ENCODE results near the gene LACC1.

The LACC1 gene

DNA sequence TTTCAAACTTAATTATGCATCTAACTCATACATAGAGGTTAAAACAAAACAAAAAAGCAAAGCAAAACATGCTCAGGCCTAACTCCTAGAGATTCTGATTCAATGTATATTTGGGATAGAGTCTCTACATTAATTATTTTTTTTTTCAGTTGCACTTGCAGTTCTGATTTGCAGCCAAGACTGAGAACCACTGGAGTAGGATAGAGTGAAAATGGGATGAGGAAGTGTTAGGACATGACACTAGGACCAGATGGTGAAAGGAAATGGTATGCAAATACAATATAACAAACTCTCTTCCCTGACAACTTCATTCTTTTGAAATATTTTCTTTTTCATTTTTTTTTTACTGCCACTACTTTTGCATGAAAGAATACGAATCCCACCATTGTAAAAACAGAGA, 1.9 kb upstream of the LACC1 start:
- H3K9me2 ChIP-seq (replicated peaks; ENCODE audit: control insufficient read depth, low read length), result no peaks in the 10 kb centered on the region; the same call in 1 of the 2 replicates
- no peaks in the 10 kb centered on the region for H3K27me3 ChIP-seq (ENCODE audit: control insufficient read depth, low read length)
- no peaks in the 10 kb centered on the region for H4K20me1 ChIP-seq (ENCODE audit: control insufficient read depth, insufficient read depth, low read depth, low read length)
- H3K79me2 ChIP-seq (ENCODE audit: control insufficient read depth, low read length), result peaks cover 69% of the 10 kb centered on the region
- peaks cover 11% of the 10 kb centered on the region for H3K9me3 ChIP-seq (ENCODE audit: control insufficient read depth, insufficient read depth, low read length)
- peak overlapping the region; percentile 95 for H3K27ac ChIP-seq (ENCODE audit: low read depth, low read length)
- peaks cover 60% of the 10 kb centered on the region for H3K4me1 ChIP-seq (ENCODE audit: control insufficient read depth, low read length)
- H3K4me3 ChIP-seq (ENCODE audit: low read length), result peak overlapping the region; percentile 89
- peak overlapping the region; percentile 95 for H3K4me2 ChIP-seq (ENCODE audit: low read length)
- peaks cover 52% of the 10 kb centered on the region for H3K36me3 ChIP-seq (ENCODE audit: control insufficient read depth, low read length)
- peaks cover 38% of the 10 kb centered on the region for H3F3A ChIP-seq (ENCODE audit: control insufficient read depth, insufficient read depth)
- TF ChIP-seq EZH2phosphoT487 (IDR thresholded peaks at IDR 0.05; ENCODE audit: borderline replicate concordance, low read length) (no peak), CTCF (IDR thresholded peaks at IDR 0.05; ENCODE audit: low read depth, low read length, poor library complexity, severe bottlenecking) (no peak)

- peak within 1 kb of the TSS; percentile 95 for H3K27ac ChIP-seq (ENCODE audit: low read depth, low read length)
- TF ChIP-seq CTCF (IDR thresholded peaks at IDR 0.05; ENCODE audit: low read depth, low read length, poor library complexity, severe bottlenecking) (no peak), EZH2phosphoT487 (IDR thresholded peaks at IDR 0.05; ENCODE audit: borderline replicate concordance, low read length) (no peak)
- H3F3A ChIP-seq (ENCODE audit: control insufficient read depth, insufficient read depth), result peaks cover 38% of the 10 kb centered on the region
- H4K20me1 ChIP-seq (ENCODE audit: control insufficient read depth, insufficient read depth, low read depth, low read length), result no peaks in the 10 kb centered on the region
- H3K4me3 ChIP-seq (ENCODE audit: low read length), result peak within 1 kb of the TSS; percentile 89
- H3K36me3 ChIP-seq (ENCODE audit: control insufficient read depth, low read length), result peaks cover 49% of the 10 kb centered on the region
- H3K4me2 ChIP-seq (ENCODE audit: low read length), result peak within 1 kb of the TSS; percentile 95
- H3K9me3 ChIP-seq (ENCODE audit: control insufficient read depth, insufficient read depth, low read length), result peaks cover 11% of the 10 kb centered on the region
- no peaks in the 10 kb centered on the region for H3K9me2 ChIP-seq (replicated peaks; ENCODE audit: control insufficient read depth, low read length)
- H3K79me2 ChIP-seq (ENCODE audit: control insufficient read depth, low read length), result peaks cover 68% of the 10 kb centered on the region
- H3K4me1 ChIP-seq (ENCODE audit: control insufficient read depth, low read length), result peaks cover 70% of the 10 kb centered on the region
- H3K27me3 ChIP-seq (ENCODE audit: control insufficient read depth, low read length), result no peaks in the 10 kb centered on the region
Measured at GRCh38 chr13:43878892-43879754, 581 bp upstream of the LACC1 start, which contains the start of gene CCDC122. TSS of gene CCDC122 (minus strand) at chr13:43879740. CDS start at chr13:43869376, 10,364 bp downstream.

DNA sequence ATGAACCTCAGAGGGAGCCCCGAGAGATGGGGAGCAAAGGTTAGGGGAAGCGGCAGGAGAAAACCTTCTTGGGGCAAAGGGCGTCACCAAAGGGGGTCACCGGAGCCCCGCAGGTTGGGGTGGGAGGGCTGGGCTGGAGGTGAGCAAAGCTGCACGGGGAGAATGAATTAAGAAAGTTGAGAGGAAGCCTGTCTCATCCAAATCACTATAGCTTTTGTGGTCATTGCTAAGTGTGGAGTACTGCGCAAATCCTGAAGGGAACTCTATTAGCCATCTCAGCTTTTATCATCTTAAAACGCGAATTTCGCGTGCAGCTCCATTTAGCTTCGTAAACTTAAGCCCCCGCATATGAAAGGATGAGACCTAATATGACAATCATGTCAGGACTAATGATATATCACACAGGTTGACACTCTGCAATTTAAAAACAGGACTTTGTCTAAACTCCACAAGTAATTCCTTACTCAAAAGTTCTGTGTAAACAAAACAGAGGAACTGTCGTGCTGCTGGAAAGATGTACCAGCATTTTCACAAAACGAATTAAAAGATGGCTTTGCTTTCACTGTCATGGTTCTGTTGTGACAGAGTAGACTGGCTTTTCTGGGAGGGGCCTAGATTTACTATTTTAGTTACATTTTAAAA, 631 bp downstream of the LACC1 start:
- Histone ChIP-seq H3K4me2 (ENCODE audit: low read length) (peak overlapping the region; percentile 95), H3K9me3 (ENCODE audit: control insufficient read depth, insufficient read depth, low read length) (peaks cover 12% of the 10 kb centered on the region), H3K4me3 (ENCODE audit: low read length) (peak overlapping the region; percentile 89), H3K27me3 (ENCODE audit: control insufficient read depth, low read length) (no peaks in the 10 kb centered on the region), H3F3A (ENCODE audit: control insufficient read depth, insufficient read depth) (peaks cover 34% of the 10 kb centered on the region), H3K36me3 (ENCODE audit: control insufficient read depth, low read length) (peaks cover 61% of the 10 kb centered on the region), H3K4me1 (ENCODE audit: control insufficient read depth, low read length) (peaks cover 63% of the 10 kb centered on the region), H3K79me2 (ENCODE audit: control insufficient read depth, low read length) (peaks cover 70% of the 10 kb centered on the region), H4K20me1 (ENCODE audit: control insufficient read depth, insufficient read depth, low read depth, low read length) (no peaks in the 10 kb centered on the region), H3K27ac (ENCODE audit: low read depth, low read length) (peak overlapping the region; percentile 95), H3K9me2 (replicated peaks; ENCODE audit: control insufficient read depth, low read length) (no peaks in the 10 kb centered on the region)
- no peak for TF ChIP-seq CTCF (IDR thresholded peaks at IDR 0.05; ENCODE audit: low read depth, low read length, poor library complexity, severe bottlenecking)
- TF ChIP-seq EZH2phosphoT487 (IDR thresholded peaks at IDR 0.05; ENCODE audit: borderline replicate concordance, low read length), result no peak
